Fibroblast of lung (primary cell): ENCODE data around the gene CERS6.

Experiments used
- EZH2 ChIP-seq: IDR thresholded peaks from 2 replicates; pipeline ENCODE4 v1.5.1; 2012; ENCODE audit warnings: low read length, control low read depth, mild to moderate bottlenecking; ENCODE audit errors: missing control alignments
- TF ChIP-seq, protein P1 (sequence below), 2 donors: IDR thresholded peaks in 1 of 2; conservative IDR thresholded peaks in 1 of 2; 1 replicate in 1 of 2; 2 replicates in 1 of 2; pipeline ENCODE4 v1.5.1; 2011 to 2012; ENCODE audit warnings: low read length in 2 of 2, control low read depth in 1 of 2, inconsistent platforms in 1 of 2, low read depth in 1 of 2, mild to moderate bottlenecking in 1 of 2

DNA sequence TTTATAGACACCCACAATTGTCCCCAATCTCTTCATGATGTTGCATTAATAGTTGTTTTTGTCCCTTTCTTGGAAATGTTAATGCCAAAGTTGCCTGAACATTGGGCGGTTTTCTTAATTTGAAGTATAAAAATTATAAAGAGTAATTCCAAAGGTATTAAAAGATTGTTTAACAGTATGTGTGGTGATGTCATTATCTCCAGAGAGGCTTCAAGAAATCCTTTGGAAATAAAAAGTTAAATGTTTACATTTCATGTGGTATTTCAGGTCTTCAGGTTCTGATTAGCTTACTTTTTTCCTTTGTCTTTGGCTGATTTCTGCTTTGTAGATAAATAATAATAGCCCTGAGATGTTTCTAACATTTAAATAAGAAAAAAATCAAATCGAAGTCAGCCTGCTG lies 317.1 kb downstream of the CERS6 start:
- TF ChIP-seq, protein P1, sequence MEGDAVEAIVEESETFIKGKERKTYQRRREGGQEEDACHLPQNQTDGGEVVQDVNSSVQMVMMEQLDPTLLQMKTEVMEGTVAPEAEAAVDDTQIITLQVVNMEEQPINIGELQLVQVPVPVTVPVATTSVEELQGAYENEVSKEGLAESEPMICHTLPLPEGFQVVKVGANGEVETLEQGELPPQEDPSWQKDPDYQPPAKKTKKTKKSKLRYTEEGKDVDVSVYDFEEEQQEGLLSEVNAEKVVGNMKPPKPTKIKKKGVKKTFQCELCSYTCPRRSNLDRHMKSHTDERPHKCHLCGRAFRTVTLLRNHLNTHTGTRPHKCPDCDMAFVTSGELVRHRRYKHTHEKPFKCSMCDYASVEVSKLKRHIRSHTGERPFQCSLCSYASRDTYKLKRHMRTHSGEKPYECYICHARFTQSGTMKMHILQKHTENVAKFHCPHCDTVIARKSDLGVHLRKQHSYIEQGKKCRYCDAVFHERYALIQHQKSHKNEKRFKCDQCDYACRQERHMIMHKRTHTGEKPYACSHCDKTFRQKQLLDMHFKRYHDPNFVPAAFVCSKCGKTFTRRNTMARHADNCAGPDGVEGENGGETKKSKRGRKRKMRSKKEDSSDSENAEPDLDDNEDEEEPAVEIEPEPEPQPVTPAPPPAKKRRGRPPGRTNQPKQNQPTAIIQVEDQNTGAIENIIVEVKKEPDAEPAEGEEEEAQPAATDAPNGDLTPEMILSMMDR (conservative IDR thresholded peaks at IDR 0.05 in 1 of 2, IDR thresholded peaks at IDR 0.05 in 1 of 2; ENCODE audit: low read depth in 1 of 2, low read length in 2 of 2), result no peak
- no peak for TF ChIP-seq EZH2
